Diencephalon (tissue), 1 donor: ENCODE data around the gene OAS3. TPM values are rescaled to one million over a fixed set of nuclear protein-coding genes. Genes with fewer than 3 reads are reported as not detected.

Experiments used
- total RNA-seq: library from RNA; depleted of rRNA; stranded (reverse); fragments of >200 nt; gene quantifications from one replicate; pipeline ENCODE4 v1.2.3, GENCODE V29; 2014

OAS3 gene, protein sequence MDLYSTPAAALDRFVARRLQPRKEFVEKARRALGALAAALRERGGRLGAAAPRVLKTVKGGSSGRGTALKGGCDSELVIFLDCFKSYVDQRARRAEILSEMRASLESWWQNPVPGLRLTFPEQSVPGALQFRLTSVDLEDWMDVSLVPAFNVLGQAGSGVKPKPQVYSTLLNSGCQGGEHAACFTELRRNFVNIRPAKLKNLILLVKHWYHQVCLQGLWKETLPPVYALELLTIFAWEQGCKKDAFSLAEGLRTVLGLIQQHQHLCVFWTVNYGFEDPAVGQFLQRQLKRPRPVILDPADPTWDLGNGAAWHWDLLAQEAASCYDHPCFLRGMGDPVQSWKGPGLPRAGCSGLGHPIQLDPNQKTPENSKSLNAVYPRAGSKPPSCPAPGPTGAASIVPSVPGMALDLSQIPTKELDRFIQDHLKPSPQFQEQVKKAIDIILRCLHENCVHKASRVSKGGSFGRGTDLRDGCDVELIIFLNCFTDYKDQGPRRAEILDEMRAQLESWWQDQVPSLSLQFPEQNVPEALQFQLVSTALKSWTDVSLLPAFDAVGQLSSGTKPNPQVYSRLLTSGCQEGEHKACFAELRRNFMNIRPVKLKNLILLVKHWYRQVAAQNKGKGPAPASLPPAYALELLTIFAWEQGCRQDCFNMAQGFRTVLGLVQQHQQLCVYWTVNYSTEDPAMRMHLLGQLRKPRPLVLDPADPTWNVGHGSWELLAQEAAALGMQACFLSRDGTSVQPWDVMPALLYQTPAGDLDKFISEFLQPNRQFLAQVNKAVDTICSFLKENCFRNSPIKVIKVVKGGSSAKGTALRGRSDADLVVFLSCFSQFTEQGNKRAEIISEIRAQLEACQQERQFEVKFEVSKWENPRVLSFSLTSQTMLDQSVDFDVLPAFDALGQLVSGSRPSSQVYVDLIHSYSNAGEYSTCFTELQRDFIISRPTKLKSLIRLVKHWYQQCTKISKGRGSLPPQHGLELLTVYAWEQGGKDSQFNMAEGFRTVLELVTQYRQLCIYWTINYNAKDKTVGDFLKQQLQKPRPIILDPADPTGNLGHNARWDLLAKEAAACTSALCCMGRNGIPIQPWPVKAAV
- total RNA-seq: 3.5 TPM

GRCh38 chr12:112937741-112938719, at the start of gene OAS3:
Gene OAS3, plus strand, starts transcription at chr12:112938474. Its CDS starts 57 bp downstream, at chr12:112938531.

GRCh38 chr12:112906712-112907414, 31.4 kb upstream of the OAS3 start, which contains the start of gene OAS1:
Gene OAS1, plus strand, starts transcription at chr12:112906962. Its CDS starts 78 bp downstream, at chr12:112907040.

GRCh38 chr12:112978163-112979040, 40.1 kb downstream of the OAS3 start, which contains the start of gene OAS2:
Gene OAS2, plus strand, starts transcription at chr12:112978519. Its CDS starts 90 bp downstream, at chr12:112978609.

Other genes with a start within 250 kb of the OAS3 start
- 30.7 TPM for gene RPH3A, start 146.7 kb upstream of the OAS3 start, total RNA-seq
- 11.5 TPM for gene OAS1, start 31.5 kb upstream of the OAS3 start, total RNA-seq
- gene OAS2, start 40.0 kb downstream of the OAS3 start, total RNA-seq: 3.2 TPM
- 34.8 TPM for gene DTX1, start 118.3 kb downstream of the OAS3 start, total RNA-seq
- gene RASAL1, start 197.3 kb downstream of the OAS3 start, total RNA-seq: 6.5 TPM
- 3.7 TPM for gene CFAP73, start 211.2 kb downstream of the OAS3 start, total RNA-seq
- 20.5 TPM for gene DDX54, start 247.0 kb downstream of the OAS3 start, total RNA-seq
- 20.8 TPM for gene RITA1, start 247.2 kb downstream of the OAS3 start, total RNA-seq